HUDEP-2 (cell line): Measurements from ENCODE around the gene TLR8.

Source experiments
- DNase-seq, 76 experiments: peaks; one replicate each; lab custom pipeline; 2025; ENCODE audit not compliant: unreplicated experiment in 76 of 76; lab: John Stamatoyannopoulos, UW

Gene TLR8

GRCh38 chrX:12906046-12906761 is at the start of gene TLR8:
Gene TLR8 (plus strand): TSS chrX:12906620. CDS start chrX:12906707, 87 bp downstream.
- no peak for DNase-seq

- no peak for DNase-seq
These were observed 41.1 kb upstream of the TLR8 start for GRCh38 chrX:12865359-12865758.

- no peak for DNase-seq
These were observed 39.7 kb upstream of the TLR8 start, which contains the start of gene TLR7 for GRCh38 chrX:12866451-12867377. Gene TLR7 (plus strand): TSS chrX:12867072. CDS start chrX:12867579, 507 bp downstream.

GRCh38 chrX:12867685-12868084 is 38.7 kb upstream of the TLR8 start:
- DNase-seq: no peak

GRCh38 chrX:12868747-12869146 is 37.7 kb upstream of the TLR8 start:
- no peak for DNase-seq

GRCh38 chrX:12871257-12871656 is 35.2 kb upstream of the TLR8 start:
- no peak for DNase-seq

GRCh38 chrX:12872741-12873140 is 33.7 kb upstream of the TLR8 start:
- DNase-seq: no peak

- no peak for DNase-seq
These were observed 31.8 kb upstream of the TLR8 start for GRCh38 chrX:12874581-12874980.

- DNase-seq: no peak
These were observed 29.0 kb upstream of the TLR8 start for GRCh38 chrX:12877386-12877785.

GRCh38 chrX:12878536-12878935 is 27.9 kb upstream of the TLR8 start:
- no peak for DNase-seq

GRCh38 chrX:12881914-12882313 is 24.5 kb upstream of the TLR8 start:
- DNase-seq: no peak

GRCh38 chrX:12885508-12885907 is 20.9 kb upstream of the TLR8 start:
- DNase-seq: no peak

- no peak for DNase-seq
These were observed 19.9 kb upstream of the TLR8 start for GRCh38 chrX:12886545-12886944.

- no peak for DNase-seq
These were observed 19.3 kb upstream of the TLR8 start for GRCh38 chrX:12887141-12887540.

GRCh38 chrX:12887767-12888166 is 18.7 kb upstream of the TLR8 start:
- DNase-seq: no peak

GRCh38 chrX:12890467-12890866 is 16.0 kb upstream of the TLR8 start:
- DNase-seq: no peak

GRCh38 chrX:12891171-12891570 is 15.2 kb upstream of the TLR8 start:
- no peak for DNase-seq

GRCh38 chrX:12891915-12892506 is 14.4 kb upstream of the TLR8 start:
- DNase-seq: no peak

- no peak for DNase-seq
These were observed 13.7 kb upstream of the TLR8 start for GRCh38 chrX:12892716-12893115.

- peak in 4 of 76 experiments; percentile 0 to 1 (median 0) for DNase-seq
These were observed 12.1 kb upstream of the TLR8 start for GRCh38 chrX:12894074-12895030.
